ENCODE results near the gene FREM2. TPM values are rescaled to one million over a fixed set of nuclear protein-coding genes. Genes with fewer than 3 reads are reported as not detected.

The FREM2 gene
- total RNA-seq, 6 experiments from 2014 or later: 0.18 to 2.9 (median 1.5) TPM

DNA sequence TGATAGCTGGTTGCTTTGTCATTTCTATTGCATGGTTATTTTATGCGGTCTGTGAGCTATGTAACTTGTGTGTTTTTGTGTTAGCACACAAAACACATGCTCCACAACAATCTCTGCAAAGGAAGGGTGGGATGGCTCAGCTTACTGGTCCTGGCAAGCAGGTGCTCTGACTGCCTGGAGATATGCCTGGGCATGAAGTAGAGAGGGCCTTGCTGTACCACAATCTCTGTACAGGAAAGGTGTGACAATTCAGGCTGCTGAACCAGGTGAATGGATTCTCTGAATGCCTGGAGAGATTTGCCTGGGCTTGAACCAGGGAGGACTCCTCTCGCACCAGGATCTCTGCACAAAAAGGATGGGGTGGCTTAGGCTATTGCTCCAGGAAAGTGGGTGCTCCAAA, 234.2 kb downstream of the FREM2 start:
- ATAC-seq (no peak), DNase-seq (no peak)
- Histone ChIP-seq H3K4me3 (no peak overlapping the region), H3K36me3 (no peaks in the 10 kb centered on the region), H3K27me3 (no peaks in the 10 kb centered on the region), H3K9me3 (no peaks in the 10 kb centered on the region), H3K27ac (no peak overlapping the region), H3K4me1 (no peaks in the 10 kb centered on the region)
- intact Hi-C loops (cut with DNase I): no loop called here
- WGBS (ENCODE audit: insufficient coverage, low coverage, low lambda C conversion rate, missing lambda C conversion rate): 22% methylated on average over 1 of the region's 2 CpGs
- TF ChIP-seq CTCF (IDR thresholded peaks at IDR 0.05) (no peak), POLR2A (IDR thresholded peaks at IDR 0.05) (no peak)

GRCh38 chr13:38922170-38922569, 235.3 kb downstream of the FREM2 start:
- WGBS (ENCODE audit: insufficient coverage, low coverage, low lambda C conversion rate, missing lambda C conversion rate): 57% methylated on average over 1 of the region's 1 CpG
- no peaks in the 10 kb centered on the region for H3K36me3 ChIP-seq
- DNase-seq: no peak
- no peak for ATAC-seq
- no peak overlapping the region for H3K27ac ChIP-seq
- no peaks in the 10 kb centered on the region for H3K4me1 ChIP-seq
- no peaks in the 10 kb centered on the region for H3K9me3 ChIP-seq
- TF ChIP-seq POLR2A (IDR thresholded peaks at IDR 0.05): no peak
- no peak for TF ChIP-seq CTCF (IDR thresholded peaks at IDR 0.05)
- intact Hi-C loops (cut with DNase I): no loop called here
- no peaks in the 10 kb centered on the region for H3K27me3 ChIP-seq
- no peak overlapping the region for H3K4me3 ChIP-seq

DNA sequence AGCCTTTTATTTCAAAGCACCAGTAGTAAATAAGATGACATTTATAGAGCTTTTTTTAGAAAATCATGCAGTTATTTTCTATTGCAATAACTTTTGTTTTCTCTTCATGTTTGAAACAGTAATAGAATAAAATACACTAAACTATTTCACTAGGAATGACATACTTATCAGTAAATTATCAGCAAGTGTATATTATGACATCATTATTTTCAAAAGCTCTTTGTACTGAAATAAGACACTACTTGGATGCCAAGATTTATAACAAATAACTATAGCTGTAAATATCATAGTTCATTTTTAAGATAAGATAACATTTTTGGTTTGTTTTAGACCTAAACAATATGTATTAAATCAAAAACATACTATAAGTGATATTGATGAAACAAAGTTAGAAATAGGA, 246.9 kb downstream of the FREM2 start:
- no peak for ATAC-seq
- Histone ChIP-seq H3K36me3 (no peaks in the 10 kb centered on the region), H3K4me1 (no peaks in the 10 kb centered on the region), H3K4me3 (no peak overlapping the region), H3K27me3 (no peaks in the 10 kb centered on the region), H3K9me3 (no peaks in the 10 kb centered on the region), H3K27ac (no peak overlapping the region)
- no peak for TF ChIP-seq CTCF (IDR thresholded peaks at IDR 0.05)
- no peak for TF ChIP-seq POLR2A (IDR thresholded peaks at IDR 0.05)
- intact Hi-C loops (cut with DNase I): no loop called here
- no peak for DNase-seq

Small RNA genes lying within 50 kb of the gene (small RNA-seq; reads per million reads assigned to genes)
- gene PLA2G12AP2 (0 reads per million in 2 experiments), gene RNU6-56P (0 reads per million in 2 experiments)
